ENCODE measurements around the gene KRTAP20-2.

DNA sequence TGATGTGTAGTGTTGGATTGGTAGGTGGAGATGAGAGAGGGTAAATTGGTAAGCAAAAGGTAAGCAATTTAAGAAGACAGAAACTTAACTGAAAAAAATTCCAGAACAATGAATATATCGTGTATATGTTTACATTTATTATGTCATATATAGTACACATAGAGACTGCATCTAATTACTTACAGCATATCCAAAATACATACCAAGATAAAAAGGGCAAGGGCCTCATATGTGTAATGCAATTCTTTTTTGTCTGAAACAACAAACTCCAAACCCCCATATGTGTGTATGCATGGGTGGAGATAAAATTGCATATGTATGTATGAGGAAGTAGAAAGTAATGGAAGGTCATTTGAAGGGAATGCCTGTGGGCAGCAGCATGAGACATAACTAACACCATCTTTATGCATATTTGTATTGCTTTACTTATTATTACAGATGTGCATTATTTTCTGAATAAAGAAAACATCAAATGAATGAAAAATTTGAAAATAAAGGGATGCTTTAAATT lies 12.0 kb downstream of the KRTAP20-2 start:
- no peak for TF ChIP-seq POLR2A (IDR thresholded peaks at IDR 0.05; ENCODE audit: extremely low read depth, insufficient read length)
- TF ChIP-seq, protein P1, sequence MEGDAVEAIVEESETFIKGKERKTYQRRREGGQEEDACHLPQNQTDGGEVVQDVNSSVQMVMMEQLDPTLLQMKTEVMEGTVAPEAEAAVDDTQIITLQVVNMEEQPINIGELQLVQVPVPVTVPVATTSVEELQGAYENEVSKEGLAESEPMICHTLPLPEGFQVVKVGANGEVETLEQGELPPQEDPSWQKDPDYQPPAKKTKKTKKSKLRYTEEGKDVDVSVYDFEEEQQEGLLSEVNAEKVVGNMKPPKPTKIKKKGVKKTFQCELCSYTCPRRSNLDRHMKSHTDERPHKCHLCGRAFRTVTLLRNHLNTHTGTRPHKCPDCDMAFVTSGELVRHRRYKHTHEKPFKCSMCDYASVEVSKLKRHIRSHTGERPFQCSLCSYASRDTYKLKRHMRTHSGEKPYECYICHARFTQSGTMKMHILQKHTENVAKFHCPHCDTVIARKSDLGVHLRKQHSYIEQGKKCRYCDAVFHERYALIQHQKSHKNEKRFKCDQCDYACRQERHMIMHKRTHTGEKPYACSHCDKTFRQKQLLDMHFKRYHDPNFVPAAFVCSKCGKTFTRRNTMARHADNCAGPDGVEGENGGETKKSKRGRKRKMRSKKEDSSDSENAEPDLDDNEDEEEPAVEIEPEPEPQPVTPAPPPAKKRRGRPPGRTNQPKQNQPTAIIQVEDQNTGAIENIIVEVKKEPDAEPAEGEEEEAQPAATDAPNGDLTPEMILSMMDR (IDR thresholded peaks at IDR 0.05; ENCODE audit: low read depth, low read length) = no peak

All from NB4 (cell line).